GM21576 (cell line): ENCODE results near the gene SHC2.
"Not testable (repeated sequence)": the region's sequence is repeated elsewhere in the genome, so short reads cannot be mapped to it uniquely, and the experiment has no call there.

Source experiments
- ATAC-seq: cut with Tn5 transposase; IDR thresholded peaks from one replicate; pipeline ENCODE4 v1.9.1; 2021; ENCODE audit warnings: mild to moderate bottlenecking, moderate library complexity; ENCODE audit not compliant: unreplicated experiment

SHC2 gene

GRCh38 chr19:426725-427445 lies 33.9 kb downstream of the SHC2 start:
- ATAC-seq = no peak

GRCh38 chr19:425056-425455 lies 35.8 kb downstream of the SHC2 start:
- ATAC-seq = no peak

GRCh38 chr19:424546-424945 lies 36.3 kb downstream of the SHC2 start:
- no peak for ATAC-seq

- no peak for ATAC-seq
Observed at GRCh38 chr19:423691-424466, 37.0 kb downstream of the SHC2 start.

- not testable (repeated sequence) for ATAC-seq
Observed at GRCh38 chr19:422917-423226, 38.0 kb downstream of the SHC2 start.

GRCh38 chr19:422213-422916 lies 38.5 kb downstream of the SHC2 start:
- no peak for ATAC-seq

GRCh38 chr19:419721-420515 lies 40.9 kb downstream of the SHC2 start:
- ATAC-seq = no peak

GRCh38 chr19:418761-419671 lies 41.8 kb downstream of the SHC2 start:
- ATAC-seq = no peak

- ATAC-seq = no peak
Observed at GRCh38 chr19:416416-416815, 44.4 kb downstream of the SHC2 start.

GRCh38 chr19:415292-415691 lies 45.5 kb downstream of the SHC2 start:
- ATAC-seq = no peak

- no peak for ATAC-seq
Observed at GRCh38 chr19:413756-414420, 46.9 kb downstream of the SHC2 start.

- no peak for ATAC-seq
Observed at GRCh38 chr19:412356-413355, 48.2 kb downstream of the SHC2 start.

- ATAC-seq = no peak
Observed at GRCh38 chr19:411723-412355, 49.0 kb downstream of the SHC2 start.

GRCh38 chr19:411121-411722 lies 49.6 kb downstream of the SHC2 start:
- not testable (repeated sequence) for ATAC-seq

- no peak for ATAC-seq
Observed at GRCh38 chr19:410243-410781, 50.5 kb downstream of the SHC2 start.

GRCh38 chr19:409516-410242 lies 51.2 kb downstream of the SHC2 start:
- no peak for ATAC-seq
